GM08714 (cell line): Measurements from ENCODE around the gene SMDT1.
"Not testable (repeated sequence)": the region's sequence is repeated elsewhere in the genome, so short reads cannot be mapped to it uniquely, and the experiment has no call there.

ENCODE experiments used
- H3K4me3 ChIP-seq: fragments of 200-500 bp; sonication (Bioruptor generic); 2 replicates; pipeline ENCODE4 v1.5.1; 2014; ENCODE audit warnings: mild to moderate bottlenecking, low read length, inconsistent platforms
- ZNF274 ChIP-seq: IDR thresholded peaks from 2 replicates; pipeline ENCODE4 v1.6.1; 2012; ENCODE audit warnings: mild to moderate bottlenecking, low read depth, low read length

The SMDT1 gene

DNA sequence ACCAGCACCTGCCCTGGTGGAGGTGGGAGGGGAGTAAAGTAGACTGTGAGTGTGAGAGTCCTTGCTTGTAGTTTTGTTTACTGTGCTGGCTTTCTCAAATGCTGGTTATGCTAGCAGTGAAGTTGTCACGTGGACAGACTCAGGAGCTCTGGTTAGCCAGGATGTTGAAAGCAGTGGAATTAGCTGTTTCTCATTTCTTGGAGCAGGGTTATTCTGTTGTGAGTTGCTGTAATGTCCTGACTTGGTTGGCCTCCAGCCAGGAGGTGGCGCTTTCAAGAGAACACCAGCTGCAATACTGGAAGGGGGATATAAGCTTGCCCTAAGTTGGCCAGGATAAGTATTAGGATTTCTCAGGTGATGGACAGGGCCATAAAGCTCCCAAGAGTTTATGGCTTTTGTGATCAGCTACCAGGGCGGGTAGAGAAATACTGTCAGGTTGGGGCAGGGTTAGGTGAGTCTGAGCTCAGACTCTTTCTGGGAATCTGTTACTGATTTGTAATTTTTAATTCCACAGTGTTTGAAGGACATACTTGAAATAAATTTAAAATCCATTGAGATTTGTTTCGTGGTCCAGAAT is 37.4 kb downstream of the SMDT1 start:
- no peak overlapping the region for H3K4me3 ChIP-seq
- TF ChIP-seq ZNF274 = no peak

DNA sequence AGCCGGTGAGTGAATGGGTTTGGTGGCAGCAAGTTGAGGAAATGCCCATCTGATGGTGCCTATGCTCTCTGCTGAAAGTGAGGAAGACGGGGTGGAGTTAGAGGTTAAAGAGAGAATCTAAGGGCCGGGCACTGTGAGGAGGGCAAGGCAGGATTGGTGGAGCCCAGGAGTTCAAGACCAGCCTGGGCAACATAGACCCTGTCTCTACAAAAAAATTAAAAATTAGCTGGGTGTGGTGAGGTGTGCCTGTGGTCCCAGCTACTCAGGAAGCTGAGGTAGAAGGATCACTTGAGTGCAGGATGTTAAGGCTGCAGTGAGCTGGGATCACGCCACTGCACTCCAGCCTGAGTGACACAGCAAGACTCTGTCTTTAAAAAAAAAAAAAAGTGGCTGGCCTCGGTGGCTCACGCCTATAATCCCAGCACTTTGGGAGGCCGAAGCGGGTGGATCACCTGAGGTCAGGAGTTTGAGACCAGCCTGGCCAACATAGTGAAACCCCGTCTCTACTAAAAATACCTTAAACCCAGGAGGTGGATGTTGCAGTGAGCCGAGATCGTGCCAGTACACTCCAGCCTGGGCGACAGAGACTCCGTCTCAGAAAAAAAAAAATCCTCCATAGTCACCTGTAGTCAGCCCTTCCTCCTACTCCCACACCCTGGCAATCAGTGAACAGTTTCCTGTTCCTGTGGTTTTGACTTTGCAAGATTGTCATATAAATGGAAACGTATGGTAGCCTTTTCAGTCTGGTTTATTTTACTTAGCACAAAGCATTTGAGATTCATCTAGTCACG is 40.9 kb downstream of the SMDT1 start:
- H3K4me3 ChIP-seq = peak overlapping the region; percentile 19; the same call in 1 of the 2 replicates

DNA sequence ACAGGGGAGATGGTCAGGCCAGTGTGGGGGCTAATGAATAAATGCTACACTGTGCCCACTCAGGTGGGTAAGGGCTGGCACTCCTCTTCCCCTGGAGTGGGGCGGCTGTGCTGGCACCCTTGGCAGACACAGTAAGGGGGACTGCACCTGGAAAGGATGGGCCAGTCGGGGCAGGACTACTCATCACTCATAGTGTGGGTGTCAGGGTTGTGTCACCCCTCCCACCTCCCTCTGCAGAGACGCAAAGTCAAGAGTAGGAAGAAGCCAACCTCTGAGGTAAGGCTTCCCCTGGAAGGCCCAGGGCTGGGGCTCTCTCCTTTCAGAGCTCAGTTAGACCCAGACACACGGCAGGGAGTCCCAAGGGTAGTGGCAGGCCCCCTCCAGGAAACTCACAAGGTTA is 44.0 kb downstream of the SMDT1 start:
- not testable (repeated sequence) for H3K4me3 ChIP-seq

DNA sequence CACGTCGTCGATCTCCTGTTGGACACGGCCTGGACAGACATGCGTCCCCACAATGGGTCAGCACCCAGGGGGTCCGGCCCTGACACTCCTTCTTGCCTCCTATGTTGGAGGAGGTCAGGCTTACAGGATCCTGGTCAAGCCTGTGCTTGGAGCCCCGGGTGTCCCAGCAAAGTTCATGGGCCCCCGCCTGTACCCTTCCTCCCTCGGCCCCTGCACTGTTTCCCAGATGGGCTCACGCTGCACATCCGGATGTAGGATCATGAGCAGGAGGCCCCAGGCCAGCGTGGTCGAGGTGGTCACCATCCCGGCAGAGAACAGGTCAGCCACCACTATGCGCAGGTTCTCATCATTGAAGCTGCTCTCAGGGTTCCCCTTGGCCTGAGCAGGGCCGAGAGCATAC is 48.1 kb downstream of the SMDT1 start:
- TF ChIP-seq ZNF274 = no peak
- H3K4me3 ChIP-seq = no peak overlapping the region

DNA sequence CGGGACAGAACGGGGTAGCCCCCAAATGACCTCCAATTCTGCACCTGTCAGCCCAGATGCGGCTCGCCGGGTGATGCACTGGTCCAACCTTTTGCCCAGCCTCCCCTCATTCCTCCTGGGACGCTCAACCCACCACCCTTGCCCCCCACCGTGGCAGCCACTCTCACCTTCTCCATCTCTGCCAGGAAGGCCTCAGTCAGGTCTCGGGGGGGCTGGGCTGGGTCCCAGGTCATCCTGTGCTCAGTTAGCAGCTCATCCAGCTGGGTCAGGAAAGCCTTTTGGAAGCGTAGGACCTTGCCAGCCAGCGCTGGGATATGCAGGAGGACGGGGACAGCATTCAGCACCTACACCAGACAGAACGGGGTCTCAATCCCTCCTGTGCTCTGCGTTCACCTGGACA is 48.5 kb downstream of the SMDT1 start:
- H3K4me3 ChIP-seq = not testable (repeated sequence)

DNA sequence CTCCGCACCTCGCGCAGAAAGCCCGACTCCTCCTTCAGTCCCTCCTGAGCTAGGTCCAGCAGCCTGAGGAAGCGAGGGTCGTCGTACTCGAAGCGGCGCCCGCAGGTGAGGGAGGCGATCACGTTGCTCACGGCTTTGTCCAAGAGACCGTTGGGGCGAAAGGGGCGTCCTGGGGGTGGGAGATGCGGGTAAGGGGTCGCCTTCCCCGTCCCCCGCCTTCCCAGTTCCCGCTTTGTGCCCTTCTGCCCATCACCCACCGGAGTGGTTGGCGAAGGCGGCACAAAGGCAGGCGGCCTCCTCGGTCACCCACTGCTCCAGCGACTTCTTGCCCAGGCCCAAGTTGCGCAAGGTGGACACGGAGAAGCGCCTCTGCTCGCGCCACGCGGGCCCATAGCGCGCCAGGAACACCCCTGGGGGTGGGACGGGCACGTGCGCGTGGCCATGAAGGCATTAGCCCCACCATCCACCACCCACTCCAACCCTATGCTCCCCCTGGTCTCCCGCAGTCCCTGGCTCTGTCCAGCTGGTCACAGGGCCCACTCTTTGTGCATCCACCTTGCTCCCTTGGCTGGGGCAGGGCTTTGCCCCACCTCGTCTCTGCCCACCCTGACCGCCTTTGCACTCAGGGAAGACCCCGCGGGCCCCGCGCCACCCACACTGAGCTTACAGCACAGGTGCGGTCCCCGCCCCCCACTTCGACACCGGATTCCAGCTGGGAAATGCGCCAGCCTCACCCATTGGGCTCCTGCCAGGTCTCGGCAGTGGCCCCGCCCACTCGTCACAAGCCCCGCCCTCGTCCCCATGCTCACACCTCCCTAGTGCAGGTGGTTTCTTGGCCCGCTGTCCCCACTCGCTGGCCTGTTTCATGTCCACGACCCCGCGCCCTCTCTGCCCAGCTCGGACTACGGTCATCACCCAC is 49.5 kb downstream of the SMDT1 start:
- not testable (repeated sequence) for H3K4me3 ChIP-seq

DNA sequence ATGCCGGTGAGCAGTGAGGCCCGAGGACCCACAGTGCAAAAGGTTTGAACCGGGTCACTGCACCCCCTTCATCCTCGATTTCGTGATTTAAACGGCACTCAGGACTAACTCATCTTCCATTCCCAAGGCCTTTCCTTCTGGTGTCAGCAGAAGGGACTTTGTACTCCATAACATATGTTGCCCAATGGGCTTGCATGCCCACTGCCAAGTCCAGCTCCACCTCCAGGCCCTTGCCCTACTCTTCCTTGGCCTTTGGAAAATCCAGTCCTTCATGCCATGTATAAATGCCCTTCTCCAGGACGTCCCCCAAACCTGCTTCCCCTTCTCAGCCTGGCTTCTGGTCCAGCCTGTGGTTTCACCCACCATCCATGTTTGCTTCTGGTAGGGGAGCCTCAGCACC is 50.7 kb downstream of the SMDT1 start:
- H3K4me3 ChIP-seq = not testable (repeated sequence)

DNA sequence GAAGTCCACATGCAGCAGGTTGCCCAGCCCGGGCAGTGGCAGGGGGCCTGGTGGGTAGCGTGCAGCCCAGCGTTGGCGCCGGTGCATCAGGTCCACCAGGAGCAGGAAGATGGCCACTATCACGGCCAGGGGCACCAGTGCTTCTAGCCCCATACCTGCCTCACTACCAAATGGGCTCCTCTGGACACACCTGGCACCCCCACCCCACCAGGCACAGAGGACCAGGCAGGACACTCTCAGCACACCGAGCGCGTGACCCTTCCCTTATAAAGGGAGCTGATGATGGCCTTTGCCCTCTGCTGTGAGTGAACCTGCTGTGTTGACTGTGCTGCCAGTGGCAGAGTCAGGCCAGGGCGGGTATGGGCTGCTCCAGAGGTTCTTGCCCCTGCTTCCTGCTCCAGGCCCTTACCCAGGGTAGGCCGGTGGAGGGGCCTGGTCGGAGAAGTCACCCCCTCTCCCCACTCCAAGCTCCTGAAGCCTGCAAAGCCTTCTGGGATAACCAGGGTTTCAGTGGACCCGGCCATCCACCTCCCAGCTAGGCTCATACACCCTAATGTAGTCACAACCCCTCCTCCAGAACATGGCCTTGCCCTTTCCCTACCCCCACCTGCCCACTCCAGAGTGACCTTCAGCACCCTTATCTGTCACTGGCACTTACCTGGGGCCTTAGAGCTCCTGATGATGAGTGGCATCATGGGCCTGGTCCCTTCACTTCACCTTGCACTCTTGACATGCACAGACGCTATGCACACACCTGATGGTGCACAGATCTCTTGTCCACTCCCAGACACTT is 51.3 kb downstream of the SMDT1 start, which contains the start of gene CYP2D6:
Gene CYP2D6, minus strand, starts transcription at position 172 of the 793 bp plus-strand sequence. Its CDS starts 19 bp downstream, at position 153.
- not testable (repeated sequence) for H3K4me3 ChIP-seq

DNA sequence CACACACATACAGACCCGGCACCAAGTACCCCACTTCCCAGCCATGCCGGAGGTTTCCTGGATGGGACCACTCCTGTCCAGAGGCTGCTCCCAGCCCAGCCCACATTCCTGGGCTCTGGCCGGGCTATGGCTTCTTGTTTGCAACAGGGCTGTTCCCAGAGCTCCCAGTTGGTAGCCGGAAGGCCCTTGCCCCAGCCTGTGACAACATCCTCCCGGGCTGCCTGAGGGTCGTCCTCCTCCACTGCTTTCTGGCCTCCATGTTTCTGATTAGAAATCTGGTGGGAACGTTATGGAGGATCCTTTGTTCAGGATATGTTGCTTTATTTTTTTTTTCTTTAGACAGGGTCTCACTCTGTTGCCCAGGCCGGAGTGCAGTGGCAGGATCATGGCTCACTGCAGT is 52.1 kb downstream of the SMDT1 start:
- H3K4me3 ChIP-seq = no peak overlapping the region
- TF ChIP-seq ZNF274 = no peak

DNA sequence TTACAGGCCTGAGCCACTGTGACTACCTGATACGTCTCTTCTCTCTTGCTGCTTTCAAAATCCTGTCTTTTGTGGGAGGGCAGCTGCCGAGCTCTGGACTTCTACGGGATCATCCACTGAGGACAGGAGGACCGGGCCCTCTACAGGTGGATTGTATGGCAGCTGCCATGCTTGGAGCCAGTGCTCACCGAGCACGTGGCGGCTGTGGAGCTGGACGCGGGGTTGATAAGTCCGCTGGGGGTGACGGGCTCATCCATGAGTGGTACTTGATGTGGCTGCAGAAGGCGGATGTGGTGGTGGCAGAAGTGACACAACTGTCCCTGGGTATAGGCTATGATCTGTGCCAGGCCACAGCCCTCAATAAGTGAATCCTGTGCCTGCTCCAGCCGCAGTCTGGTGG is 53.0 kb downstream of the SMDT1 start:
- no peak overlapping the region for H3K4me3 ChIP-seq
- TF ChIP-seq ZNF274 = no peak
